ENCODE measurements around the gene CFAP65.

Gene CFAP65

GRCh38 chr2:219000569-219000960 lies 40.8 kb downstream of the CFAP65 start:
- peaks cover 32% of the 10 kb centered on the region for H3K4me1 Mint-ChIP-seq (ENCODE audit: low read depth)
- H3K27me3 Mint-ChIP-seq: peaks cover 95% of the 10 kb centered on the region
- intact Hi-C loops (cut with micrococcal nuclease): no loop called here
- H3K27ac Mint-ChIP-seq: no peak overlapping the region
- no peaks in the 10 kb centered on the region for H3K9me3 Mint-ChIP-seq
- no peak overlapping the region for H3K4me3 Mint-ChIP-seq
- H3K36me3 Mint-ChIP-seq (ENCODE audit: low read depth): no peaks in the 10 kb centered on the region

GRCh38 chr2:218999881-219000568 lies 41.3 kb downstream of the CFAP65 start:
- peaks cover 34% of the 10 kb centered on the region for H3K4me1 Mint-ChIP-seq (ENCODE audit: low read depth)
- H3K27me3 Mint-ChIP-seq: peaks cover 95% of the 10 kb centered on the region
- H3K27ac Mint-ChIP-seq: no peak overlapping the region
- intact Hi-C loops (cut with micrococcal nuclease): no loop called here
- no peak overlapping the region for H3K4me3 Mint-ChIP-seq
- H3K36me3 Mint-ChIP-seq (ENCODE audit: low read depth): no peaks in the 10 kb centered on the region
- no peaks in the 10 kb centered on the region for H3K9me3 Mint-ChIP-seq

- Mint-ChIP-seq H3K27ac (no peak overlapping the region), H3K27me3 (peaks cover 97% of the 10 kb centered on the region), H3K9me3 (no peaks in the 10 kb centered on the region), H3K4me3 (no peak overlapping the region), H3K36me3 (ENCODE audit: low read depth) (no peaks in the 10 kb centered on the region), H3K4me1 (ENCODE audit: low read depth) (peaks cover 34% of the 10 kb centered on the region)
- intact Hi-C loops (cut with micrococcal nuclease): no loop called here
These were observed 42.1 kb downstream of the CFAP65 start for GRCh38 chr2:218999021-218999880.

- Mint-ChIP-seq H3K4me3 (no peak overlapping the region), H3K27me3 (peaks cover 97% of the 10 kb centered on the region), H3K36me3 (ENCODE audit: low read depth) (no peaks in the 10 kb centered on the region), H3K27ac (no peak overlapping the region), H3K9me3 (no peaks in the 10 kb centered on the region), H3K4me1 (ENCODE audit: low read depth) (peaks cover 29% of the 10 kb centered on the region)
- intact Hi-C loops (cut with micrococcal nuclease): no loop called here
These were observed 42.8 kb downstream of the CFAP65 start for GRCh38 chr2:218998414-218999002.

- Mint-ChIP-seq H3K36me3 (ENCODE audit: low read depth) (no peaks in the 10 kb centered on the region), H3K9me3 (no peaks in the 10 kb centered on the region), H3K27me3 (peaks cover 96% of the 10 kb centered on the region), H3K4me1 (ENCODE audit: low read depth) (peaks cover 23% of the 10 kb centered on the region), H3K4me3 (no peak overlapping the region), H3K27ac (no peak overlapping the region)
- intact Hi-C loops (cut with micrococcal nuclease): no loop called here
These were observed 43.6 kb downstream of the CFAP65 start for GRCh38 chr2:218997731-218998130.

GRCh38 chr2:218996937-218997336 lies 44.4 kb downstream of the CFAP65 start:
- no peaks in the 10 kb centered on the region for H3K9me3 Mint-ChIP-seq
- no peak overlapping the region for H3K27ac Mint-ChIP-seq
- H3K36me3 Mint-ChIP-seq (ENCODE audit: low read depth): no peaks in the 10 kb centered on the region
- H3K4me1 Mint-ChIP-seq (ENCODE audit: low read depth): peaks cover 15% of the 10 kb centered on the region
- intact Hi-C loops (cut with micrococcal nuclease): no loop called here
- no peak overlapping the region for H3K4me3 Mint-ChIP-seq
- H3K27me3 Mint-ChIP-seq: peaks cover 96% of the 10 kb centered on the region

GRCh38 chr2:218995972-218996711 lies 45.2 kb downstream of the CFAP65 start:
- H3K9me3 Mint-ChIP-seq: no peaks in the 10 kb centered on the region
- H3K27me3 Mint-ChIP-seq: peaks cover 96% of the 10 kb centered on the region
- no peak overlapping the region for H3K27ac Mint-ChIP-seq
- intact Hi-C loops (cut with micrococcal nuclease): no loop called here
- no peaks in the 10 kb centered on the region for H3K36me3 Mint-ChIP-seq (ENCODE audit: low read depth)
- peak overlapping the region; percentile 62 for H3K4me3 Mint-ChIP-seq
- peaks cover 15% of the 10 kb centered on the region for H3K4me1 Mint-ChIP-seq (ENCODE audit: low read depth)

GRCh38 chr2:218995561-218995960 lies 45.8 kb downstream of the CFAP65 start:
- H3K27me3 Mint-ChIP-seq: peaks cover 96% of the 10 kb centered on the region
- H3K27ac Mint-ChIP-seq: no peak overlapping the region
- H3K36me3 Mint-ChIP-seq (ENCODE audit: low read depth): no peaks in the 10 kb centered on the region
- peaks cover 15% of the 10 kb centered on the region for H3K4me1 Mint-ChIP-seq (ENCODE audit: low read depth)
- H3K9me3 Mint-ChIP-seq: no peaks in the 10 kb centered on the region
- intact Hi-C loops (cut with micrococcal nuclease): no loop called here
- no peak overlapping the region for H3K4me3 Mint-ChIP-seq

- Mint-ChIP-seq H3K27me3 (peaks cover 98% of the 10 kb centered on the region), H3K27ac (no peak within 1 kb of the TSS), H3K4me3 (peak within 1 kb of the TSS; percentile 58)
These were observed 47.7 kb downstream of the CFAP65 start, which contains the start of gene CRYBA2 for GRCh38 chr2:218993345-218994315. CRYBA2 (minus strand) TSS chr2:218993422; CDS start chr2:218993176, 246 bp downstream.

GRCh38 chr2:218992703-218993344 lies 48.5 kb downstream of the CFAP65 start:
- Mint-ChIP-seq H3K4me1 (ENCODE audit: low read depth) (peaks cover 10% of the 10 kb centered on the region), H3K36me3 (ENCODE audit: low read depth) (no peaks in the 10 kb centered on the region), H3K27me3 (peaks cover 97% of the 10 kb centered on the region), H3K4me3 (no peak overlapping the region), H3K9me3 (no peaks in the 10 kb centered on the region), H3K27ac (no peak overlapping the region)
- intact Hi-C loops (cut with micrococcal nuclease): no loop called here

More at GRCh38 chr2:218993345-218994315, 47.7 kb downstream of the CFAP65 start, which contains the start of gene CRYBA2:
- no peaks in the 10 kb centered on the region for H3K9me3 Mint-ChIP-seq
- no peaks in the 10 kb centered on the region for H3K36me3 Mint-ChIP-seq (ENCODE audit: low read depth)
- intact Hi-C loops (cut with micrococcal nuclease): no loop called here
- peaks cover 10% of the 10 kb centered on the region for H3K4me1 Mint-ChIP-seq (ENCODE audit: low read depth)

- Mint-ChIP-seq H3K36me3 (ENCODE audit: low read depth) (no peaks in the 10 kb centered on the region), H3K9me3 (no peaks in the 10 kb centered on the region), H3K4me1 (ENCODE audit: low read depth) (peaks cover 10% of the 10 kb centered on the region), H3K4me3 (no peak overlapping the region), H3K27me3 (peaks cover 97% of the 10 kb centered on the region), H3K27ac (no peak overlapping the region)
- intact Hi-C loops (cut with micrococcal nuclease): no loop called here
These were observed 49.1 kb downstream of the CFAP65 start for GRCh38 chr2:218992196-218992595.

GRCh38 chr2:218991674-218992168 lies 49.6 kb downstream of the CFAP65 start:
- Mint-ChIP-seq H3K27me3 (peaks cover 98% of the 10 kb centered on the region), H3K27ac (no peak overlapping the region), H3K9me3 (no peaks in the 10 kb centered on the region), H3K36me3 (ENCODE audit: low read depth) (no peaks in the 10 kb centered on the region), H3K4me1 (ENCODE audit: low read depth) (peaks cover 10% of the 10 kb centered on the region), H3K4me3 (no peak overlapping the region)
- intact Hi-C loops (cut with micrococcal nuclease): no loop called here
